ENCODE data around the gene NOP9.
A peak's percentile ranks its signal among the peaks of the same experiment; 100 is the strongest.

DNA sequence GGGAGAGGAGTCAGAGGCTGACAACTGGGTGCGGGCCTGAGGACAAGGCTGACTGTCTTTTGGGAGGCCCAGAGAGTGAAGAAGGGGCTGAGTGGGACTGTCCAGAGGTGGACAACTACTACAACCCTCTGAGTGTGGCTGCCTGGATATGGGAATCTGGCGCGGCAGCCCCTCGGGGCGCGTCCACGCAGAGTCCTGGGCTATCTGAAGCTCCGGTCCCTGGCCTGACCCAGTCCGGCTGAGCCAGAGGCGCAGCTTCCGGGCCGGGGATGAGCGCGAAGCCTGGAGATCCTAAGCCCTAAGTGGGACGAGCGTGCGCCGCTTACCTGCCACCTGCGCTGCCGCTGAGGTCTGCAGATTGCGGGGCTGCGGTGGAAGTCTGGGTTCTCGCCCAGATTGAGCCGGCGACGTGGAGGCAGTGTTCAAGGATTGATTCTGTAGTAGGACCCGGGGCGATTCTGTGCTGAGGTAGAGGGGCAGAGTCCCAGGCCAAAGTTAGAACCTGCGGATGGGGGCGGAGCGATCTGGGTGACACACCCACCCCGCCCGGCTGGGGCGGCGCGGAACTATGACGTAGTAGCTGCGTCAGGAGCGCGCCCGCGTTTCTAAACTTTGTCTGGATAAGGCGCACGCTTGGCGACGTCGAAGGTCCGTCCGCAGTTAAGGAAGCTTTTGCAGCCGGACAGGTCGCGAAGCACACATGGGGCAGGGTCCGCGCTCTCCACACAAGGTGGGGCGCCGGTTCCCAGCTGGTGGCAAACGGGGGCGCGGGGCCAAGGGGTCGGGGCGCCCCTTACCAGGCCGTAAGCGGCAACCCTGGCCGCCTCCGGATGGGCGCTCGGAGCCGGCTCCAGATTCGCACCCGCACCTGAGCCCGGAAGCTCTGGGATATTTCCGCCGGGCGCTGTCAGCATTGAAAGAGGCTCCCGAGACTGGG is at the start of gene NOP9, which contains the start of gene DHRS1:
- peak; percentile 61 for TF ChIP-seq POLR2A (IDR thresholded peaks at IDR 0.05; ENCODE audit: low read depth, low read length)
- peak; percentile 47; the same call in 1 of the 2 replicates for TF ChIP-seq POLR2AphosphoS5 (IDR thresholded peaks at IDR 0.05; ENCODE audit: low read depth, low read length)
- no peak; the same call in 1 of the 2 replicates for TF ChIP-seq TAF1 (IDR thresholded peaks at IDR 0.05; ENCODE audit: low read depth, low read length)
- no peak for TF ChIP-seq POU2F2 (IDR thresholded peaks at IDR 0.05; ENCODE audit: low read depth, low read length)
- no peak for TF ChIP-seq SPI1 (IDR thresholded peaks at IDR 0.05; ENCODE audit: low read depth, low read length)

Data from GM12891 (cell line).